ENCODE data around the gene IL15RA.

GRCh38 chr10:5951167-5951711 lies 26.1 kb downstream of the IL15RA start:
- TF ChIP-seq EZH2 (IDR thresholded peaks at IDR 0.05) (no peak), EZH2phosphoT487 (IDR thresholded peaks at IDR 0.05) (no peak), CTCF (IDR thresholded peaks at IDR 0.05) (no peak)

All from neural progenitor cell (in vitro differentiated cells).